ENCODE measurements around the gene APCS.
A peak's percentile ranks its signal among the peaks of the same experiment; 100 is the strongest.

APCS gene

GRCh38 chr1:159562680-159563079 is 24.9 kb upstream of the APCS start:
- TF ChIP-seq, protein P1, sequence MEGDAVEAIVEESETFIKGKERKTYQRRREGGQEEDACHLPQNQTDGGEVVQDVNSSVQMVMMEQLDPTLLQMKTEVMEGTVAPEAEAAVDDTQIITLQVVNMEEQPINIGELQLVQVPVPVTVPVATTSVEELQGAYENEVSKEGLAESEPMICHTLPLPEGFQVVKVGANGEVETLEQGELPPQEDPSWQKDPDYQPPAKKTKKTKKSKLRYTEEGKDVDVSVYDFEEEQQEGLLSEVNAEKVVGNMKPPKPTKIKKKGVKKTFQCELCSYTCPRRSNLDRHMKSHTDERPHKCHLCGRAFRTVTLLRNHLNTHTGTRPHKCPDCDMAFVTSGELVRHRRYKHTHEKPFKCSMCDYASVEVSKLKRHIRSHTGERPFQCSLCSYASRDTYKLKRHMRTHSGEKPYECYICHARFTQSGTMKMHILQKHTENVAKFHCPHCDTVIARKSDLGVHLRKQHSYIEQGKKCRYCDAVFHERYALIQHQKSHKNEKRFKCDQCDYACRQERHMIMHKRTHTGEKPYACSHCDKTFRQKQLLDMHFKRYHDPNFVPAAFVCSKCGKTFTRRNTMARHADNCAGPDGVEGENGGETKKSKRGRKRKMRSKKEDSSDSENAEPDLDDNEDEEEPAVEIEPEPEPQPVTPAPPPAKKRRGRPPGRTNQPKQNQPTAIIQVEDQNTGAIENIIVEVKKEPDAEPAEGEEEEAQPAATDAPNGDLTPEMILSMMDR (IDR thresholded peaks at IDR 0.05; ENCODE audit: low read depth, low read length): no peak
- DNase-seq (ENCODE audit: low read depth in 2 of 2): no peak
- H3K4me3 ChIP-seq (replicated peaks in 1 of 2; ENCODE audit: low read depth in 2 of 2, low read length in 2 of 2): no peak overlapping the region

- TF ChIP-seq, protein P1 (IDR thresholded peaks at IDR 0.05; ENCODE audit: low read depth, low read length): no peak
- DNase-seq (ENCODE audit: low read depth in 2 of 2): no peak
These were observed 10.2 kb upstream of the APCS start for GRCh38 chr1:159577446-159577845.

DNA sequence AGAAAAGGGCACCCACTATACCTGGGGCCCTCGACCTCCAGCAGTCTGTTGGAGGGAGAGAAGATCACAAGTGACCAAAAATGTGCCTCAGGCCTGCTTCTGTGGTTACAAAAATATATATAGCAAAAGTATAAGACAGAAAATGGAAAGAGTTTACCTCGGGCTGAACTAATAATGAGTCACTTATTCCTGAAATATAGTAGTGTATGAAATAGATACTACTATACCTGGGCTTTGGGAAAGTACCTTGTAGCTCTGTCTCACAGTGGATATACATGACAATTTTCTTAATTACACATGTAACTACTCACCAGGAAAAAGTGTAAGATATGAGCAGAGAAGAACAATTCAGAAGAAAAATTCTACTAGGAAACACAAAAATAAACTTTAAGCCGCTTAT is 7.3 kb upstream of the APCS start:
- no peak overlapping the region for H3K4me3 ChIP-seq (replicated peaks in 1 of 2; ENCODE audit: low read depth in 2 of 2, low read length in 2 of 2)
- DNase-seq (ENCODE audit: low read depth in 2 of 2): no peak
- TF ChIP-seq, protein P1 (IDR thresholded peaks at IDR 0.05; ENCODE audit: low read depth, low read length): no peak

More at GRCh38 chr1:159577446-159577845, 10.2 kb upstream of the APCS start:
- no peak overlapping the region for H3K4me3 ChIP-seq (replicated peaks in 1 of 2; ENCODE audit: low read depth in 2 of 2, low read length in 2 of 2)

- no peak overlapping the region for H3K4me3 ChIP-seq (replicated peaks in 1 of 2; ENCODE audit: low read depth in 2 of 2, low read length in 2 of 2)
- TF ChIP-seq, protein P1 (IDR thresholded peaks at IDR 0.05; ENCODE audit: low read depth, low read length): no peak
- peak in 1 of 2 donors; percentile 52 for DNase-seq (ENCODE audit: low read depth in 2 of 2)
These were observed 6.2 kb upstream of the APCS start for GRCh38 chr1:159581422-159581821.

GRCh38 chr1:159584536-159584935 is 3.1 kb upstream of the APCS start:
- TF ChIP-seq, protein P1 (IDR thresholded peaks at IDR 0.05; ENCODE audit: low read depth, low read length): no peak
- no peak overlapping the region for H3K4me3 ChIP-seq (replicated peaks in 1 of 2; ENCODE audit: low read depth in 2 of 2, low read length in 2 of 2)
- DNase-seq (ENCODE audit: low read depth in 2 of 2): no peak

GRCh38 chr1:159591981-159592380 is 4.4 kb downstream of the APCS start:
- H3K4me3 ChIP-seq (replicated peaks in 1 of 2; ENCODE audit: low read depth in 2 of 2, low read length in 2 of 2): no peak overlapping the region
- DNase-seq (ENCODE audit: low read depth in 2 of 2): peak in 1 of 2 donors; percentile 71
- TF ChIP-seq, protein P1 (IDR thresholded peaks at IDR 0.05; ENCODE audit: low read depth, low read length): no peak

All from cardiac fibroblast (primary cell).